ENCODE measurements around the gene PRKD2.
A peak's percentile ranks its signal among the peaks of the same experiment; 100 is the strongest.

PRKD2 gene

DNA sequence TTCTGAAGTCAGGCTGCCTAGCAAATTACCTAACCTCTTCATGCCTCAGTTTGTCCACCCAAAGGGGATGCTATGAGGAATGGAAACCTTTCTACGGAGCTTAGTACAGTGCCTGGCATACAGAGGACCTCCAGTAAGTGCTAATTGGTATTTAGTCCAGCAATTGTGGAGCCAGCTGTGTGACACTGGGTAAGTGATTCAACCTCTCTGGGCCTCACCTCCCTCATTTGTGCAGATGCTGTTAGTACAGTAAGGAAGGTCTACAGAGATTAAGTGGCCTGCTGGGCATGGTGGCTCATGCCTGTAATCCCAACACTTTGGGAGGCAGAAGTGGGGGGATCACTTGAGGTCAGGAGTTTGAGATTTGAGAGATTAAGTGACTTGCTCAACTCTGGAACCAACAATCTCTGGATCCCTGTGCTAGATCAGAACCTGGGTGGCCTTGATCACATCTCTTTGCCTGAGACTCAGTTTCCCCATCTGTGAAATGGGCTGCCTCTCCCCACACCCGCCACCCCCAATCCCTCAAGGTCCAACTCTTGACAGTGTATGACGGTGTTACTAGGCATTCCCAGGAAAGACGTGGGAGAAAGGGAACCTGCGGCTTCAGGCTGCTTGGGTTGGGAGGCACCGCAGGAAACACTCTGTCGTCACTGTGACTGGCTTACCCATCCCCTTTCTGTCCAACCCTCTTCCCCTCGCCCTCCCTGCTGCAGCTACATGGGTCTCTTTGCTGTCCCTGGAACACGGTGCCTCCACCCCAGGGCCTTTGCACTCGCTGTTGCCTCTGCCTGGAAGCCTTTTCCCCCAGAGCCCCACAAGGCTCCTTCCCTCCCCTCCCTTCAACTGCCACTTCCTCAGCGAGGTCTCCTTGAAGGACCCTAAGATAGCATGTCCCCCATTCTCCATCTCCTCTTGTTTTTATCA lies 18.3 kb downstream of the PRKD2 start:
- DNase-seq: no peak

DNA sequence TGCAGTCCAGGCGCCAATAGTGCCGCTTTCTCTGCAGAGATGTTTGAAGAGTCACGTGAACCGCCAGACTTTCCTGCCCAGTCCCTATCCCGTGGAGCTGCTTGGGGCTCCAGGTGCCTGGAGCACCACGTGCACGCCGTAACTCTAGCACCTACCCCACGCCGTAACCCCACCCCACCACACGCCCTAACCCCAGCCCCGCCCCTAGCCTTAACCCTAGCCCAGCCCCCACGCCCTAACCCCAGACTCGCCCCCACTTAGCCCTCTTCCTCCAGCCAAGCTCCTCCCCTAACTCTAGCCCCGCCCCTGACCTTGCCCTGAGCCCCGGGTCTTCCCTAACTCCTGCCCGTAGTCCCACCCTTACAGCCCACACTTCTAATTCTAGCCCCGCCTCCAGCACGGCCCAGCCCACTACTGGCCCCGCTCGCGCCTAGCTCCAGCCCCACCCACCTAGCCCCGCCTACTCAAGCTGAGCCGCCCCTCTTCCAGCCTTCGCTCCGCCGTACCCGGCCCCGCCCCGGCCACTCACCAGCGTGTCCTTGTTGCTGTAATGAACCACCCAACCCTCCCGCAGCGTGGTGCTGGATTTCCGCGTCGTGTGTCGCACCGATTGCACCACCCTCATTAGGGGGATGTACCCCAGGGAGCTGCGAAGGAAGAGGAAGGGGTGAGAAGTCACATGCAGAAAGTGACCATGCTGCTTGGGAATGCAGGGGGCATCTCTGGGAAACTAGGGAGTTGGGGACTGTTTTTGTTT lies 19.5 kb downstream of the PRKD2 start:
- DNase-seq: peak; percentile 91

DNA sequence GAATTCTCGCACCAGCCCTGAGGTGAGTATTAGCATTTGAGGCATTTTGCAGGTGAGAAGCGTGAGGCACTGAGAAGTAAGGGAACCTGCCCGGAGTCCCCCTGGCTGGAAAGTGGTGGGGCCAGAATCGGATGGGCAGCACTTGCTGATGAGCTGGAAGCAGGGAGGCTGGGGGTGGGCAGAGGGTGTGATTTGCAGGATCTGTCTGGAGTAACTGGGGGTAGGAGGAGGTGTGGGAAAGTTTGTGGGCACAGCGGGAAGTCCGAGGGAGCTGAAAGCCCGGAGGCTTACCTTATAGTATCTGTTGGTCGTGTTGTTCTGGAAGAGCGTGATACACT lies 20.1 kb downstream of the PRKD2 start:
- no peak for DNase-seq

DNA sequence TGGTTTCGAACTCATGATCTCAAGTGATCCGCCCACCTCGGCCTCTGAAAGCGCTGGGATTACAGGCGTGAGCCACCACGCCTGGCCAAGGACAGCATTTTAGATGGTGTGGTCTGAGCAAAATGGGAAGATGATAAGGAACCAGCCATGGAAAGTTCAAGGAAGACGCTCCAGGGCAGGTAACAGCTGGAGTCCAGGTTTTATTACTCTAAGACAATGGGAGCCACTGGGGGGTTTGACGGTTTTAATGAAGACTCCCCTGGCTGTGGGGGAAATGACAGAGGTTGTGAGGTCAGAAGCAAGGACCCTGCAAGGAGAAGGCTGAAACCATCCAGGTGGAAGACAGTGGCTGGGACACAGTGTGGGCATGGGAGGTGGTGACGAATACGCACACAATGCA lies 20.9 kb downstream of the PRKD2 start:
- no peak for DNase-seq

DNA sequence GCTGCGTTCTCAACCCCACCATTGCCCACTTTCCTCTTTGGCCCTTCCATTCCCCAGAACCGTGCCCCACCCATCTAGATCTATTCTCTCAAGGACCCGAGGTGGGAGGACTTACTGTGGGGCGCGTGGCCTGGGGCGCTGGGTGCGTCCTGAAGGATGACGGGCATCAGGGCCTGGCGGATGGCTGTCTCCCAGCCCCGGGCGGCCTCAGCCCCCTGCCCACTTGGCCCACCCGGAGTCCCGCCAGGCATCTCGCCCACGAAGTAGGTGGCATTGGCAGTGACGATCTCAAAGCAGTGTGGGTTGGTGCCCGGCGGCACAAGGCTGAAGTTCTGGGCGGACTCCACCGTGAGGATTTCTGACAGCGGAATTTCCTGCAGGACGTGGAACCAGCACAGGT lies 23.2 kb downstream of the PRKD2 start:
- DNase-seq: no peak

DNA sequence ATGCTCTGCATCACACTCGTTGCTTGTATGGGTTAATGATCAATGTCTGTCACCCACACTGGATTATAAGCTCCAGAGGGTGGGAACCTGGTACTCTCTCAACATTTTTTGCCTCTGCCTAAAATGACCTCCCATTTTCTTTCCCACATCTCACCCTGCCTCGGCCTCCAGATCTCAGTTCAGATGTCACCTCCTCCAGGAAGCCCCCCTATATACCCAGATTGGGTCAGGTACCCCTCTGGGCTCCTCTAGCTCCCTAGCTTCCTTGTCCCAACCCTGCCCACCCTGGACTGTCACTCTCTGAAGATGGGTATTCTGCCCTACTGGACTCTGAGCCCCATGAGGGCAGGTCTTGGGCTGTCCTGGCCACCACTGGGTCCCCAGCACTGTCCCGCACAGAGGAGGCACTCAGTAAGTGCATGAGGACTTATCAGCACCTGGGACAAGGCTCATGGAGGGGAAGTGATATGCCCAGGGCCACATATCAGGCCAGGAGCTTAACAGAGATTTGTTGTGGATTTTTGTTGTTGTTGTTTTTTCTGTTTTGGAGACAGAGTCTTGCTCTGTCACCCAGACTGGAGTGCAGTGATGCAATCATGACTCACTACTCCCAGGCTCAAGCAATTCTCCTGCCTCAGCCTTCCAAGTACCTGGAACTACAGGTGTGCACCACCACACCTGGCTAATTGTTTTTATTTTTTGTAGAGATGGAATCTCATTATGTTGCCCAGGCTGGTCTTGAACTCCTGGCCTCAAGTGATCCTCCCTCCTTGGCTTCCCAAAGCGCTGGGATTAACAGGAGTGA lies 23.8 kb downstream of the PRKD2 start:
- DNase-seq: no peak

DNA sequence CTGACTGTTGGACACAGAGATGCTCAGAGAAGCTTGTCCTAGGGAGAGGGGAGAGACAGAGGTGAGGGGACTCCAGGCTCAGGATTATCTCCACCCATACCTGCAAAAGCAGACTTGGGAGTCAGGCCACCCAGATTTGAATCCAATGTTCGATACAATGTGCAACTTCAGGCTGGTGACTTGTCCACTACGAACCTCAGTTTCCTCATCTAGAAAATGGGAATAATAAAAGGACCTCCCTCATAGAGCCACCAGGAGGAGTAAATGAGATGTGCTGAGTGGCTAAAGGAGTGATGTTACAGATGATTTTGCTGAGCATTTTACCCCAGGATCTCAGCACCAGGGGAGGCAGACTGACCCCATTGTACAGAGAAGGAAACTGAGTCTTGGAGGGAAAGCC lies 25.0 kb downstream of the PRKD2 start:
- no peak for DNase-seq

DNA sequence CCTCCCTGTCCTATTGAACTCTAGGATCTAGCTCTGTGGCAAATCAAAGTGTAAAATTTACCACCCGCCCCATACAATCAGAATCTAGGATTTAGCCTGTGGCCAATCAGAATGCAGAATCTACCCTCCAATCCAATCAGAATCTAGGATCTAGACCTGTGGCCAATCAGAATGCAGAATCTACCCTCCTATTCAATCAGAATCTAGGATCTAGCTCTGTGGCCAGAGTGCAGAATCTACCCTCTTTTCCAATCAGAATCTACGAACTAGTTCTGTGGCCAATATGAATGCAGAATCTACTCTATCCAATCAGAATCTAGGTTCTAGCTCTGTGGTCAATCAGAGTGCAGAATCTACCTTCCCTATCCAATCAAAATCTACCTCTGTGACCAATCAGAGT lies 25.8 kb downstream of the PRKD2 start:
- DNase-seq: no peak

DNA sequence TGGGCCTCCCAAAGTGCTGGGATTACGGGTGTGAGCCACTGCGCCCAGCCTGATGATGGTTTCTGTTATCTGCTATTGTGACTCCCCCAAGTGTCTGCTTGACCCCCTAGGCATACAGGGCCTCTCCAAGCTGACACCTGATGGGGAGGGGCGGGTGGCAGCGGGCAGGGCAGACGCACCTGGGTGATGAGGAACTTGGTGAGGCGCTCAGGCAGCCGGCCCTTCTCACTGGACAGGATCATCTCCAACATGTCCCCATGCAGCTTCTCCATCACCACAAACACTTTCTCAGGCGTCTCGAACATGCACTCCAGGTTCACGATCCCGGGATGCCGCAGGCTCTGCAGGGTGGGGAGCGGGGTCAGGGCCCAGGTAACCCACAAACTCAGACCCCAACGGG lies 27.6 kb downstream of the PRKD2 start:
- no peak for DNase-seq

DNA sequence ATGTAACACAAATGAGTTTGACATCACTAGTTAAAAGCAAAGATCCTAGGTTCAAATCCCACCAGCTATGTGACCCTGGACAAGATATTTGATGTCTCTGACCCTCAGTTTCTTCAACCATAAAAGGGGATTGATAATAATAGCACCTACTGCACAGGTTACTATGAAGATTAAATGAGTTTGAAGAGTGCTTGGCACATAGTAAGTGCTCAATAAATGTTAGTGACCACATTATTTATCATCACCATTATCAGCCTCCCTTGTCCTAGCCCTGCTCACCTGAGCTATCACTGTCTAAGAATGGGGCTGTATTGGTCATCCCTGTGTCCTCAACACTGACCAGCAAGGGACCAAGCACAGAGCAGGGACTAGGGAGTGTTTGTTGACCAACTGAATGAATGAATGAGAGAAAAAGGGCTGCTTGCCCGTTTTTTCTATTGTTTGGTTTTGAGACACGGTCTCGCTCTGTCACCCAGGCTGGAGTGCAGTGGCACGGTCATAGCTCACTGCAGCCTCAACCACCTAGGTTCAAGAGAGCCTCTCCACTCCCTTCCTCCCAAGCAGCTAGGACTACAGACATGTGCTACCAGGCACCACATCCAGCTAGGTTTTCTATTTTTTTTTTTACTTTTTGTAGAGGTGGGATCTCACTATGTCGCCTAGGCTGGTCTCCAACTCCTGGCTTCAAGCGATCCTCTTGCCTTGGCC lies 29.3 kb downstream of the PRKD2 start:
- no peak for DNase-seq

DNA sequence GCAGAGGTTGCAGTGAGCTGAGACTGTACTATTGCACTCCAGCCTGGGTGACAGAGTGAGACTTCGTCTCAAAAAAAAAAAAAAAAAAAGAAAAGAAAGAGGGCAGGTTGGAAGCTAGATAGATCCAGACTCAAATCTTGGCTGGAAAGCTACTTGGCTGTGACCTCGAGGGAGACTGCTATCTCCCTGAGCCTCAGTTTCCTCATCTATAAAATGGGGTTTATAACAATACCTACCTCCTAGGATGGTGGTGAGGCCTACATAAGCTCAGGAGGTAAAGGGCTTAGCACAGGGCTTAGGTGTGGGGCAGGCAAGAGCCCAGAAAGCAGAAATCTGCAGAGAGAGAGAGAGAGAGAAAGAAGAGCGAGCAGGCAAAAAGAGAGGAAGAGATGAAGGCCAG lies 31.7 kb downstream of the PRKD2 start:
- no peak for DNase-seq

DNA sequence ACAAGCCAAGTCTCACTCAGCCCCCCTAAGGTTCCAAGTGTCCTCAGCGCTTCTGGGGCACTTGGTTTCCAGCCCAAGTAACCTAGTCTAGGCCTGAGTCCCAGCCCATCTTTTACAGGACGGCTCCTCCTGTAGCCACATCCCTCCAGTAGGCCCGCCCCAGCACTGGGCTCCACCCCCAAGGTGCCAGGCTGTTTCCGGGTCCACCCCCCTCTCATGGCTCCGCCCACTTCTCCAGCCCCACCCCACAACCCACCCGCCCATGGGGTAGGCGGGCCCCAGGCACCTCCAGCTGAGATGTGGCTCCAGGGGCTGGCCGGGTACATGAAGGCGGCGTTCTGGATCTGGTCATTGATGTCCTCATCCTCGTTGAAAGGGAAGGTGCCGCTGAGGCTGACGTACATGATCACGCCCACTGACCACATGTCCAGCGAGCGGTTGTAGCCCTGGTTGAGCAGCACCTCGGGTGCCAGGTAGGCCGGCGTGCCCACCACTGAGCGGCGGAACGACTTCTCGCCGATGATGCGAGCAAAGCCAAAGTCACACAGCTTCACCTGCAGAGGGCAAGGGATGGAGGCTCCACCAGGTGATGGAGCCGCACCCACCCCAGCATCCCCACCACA lies 38.7 kb downstream of the PRKD2 start:
- DNase-seq: peak; percentile 40

DNA sequence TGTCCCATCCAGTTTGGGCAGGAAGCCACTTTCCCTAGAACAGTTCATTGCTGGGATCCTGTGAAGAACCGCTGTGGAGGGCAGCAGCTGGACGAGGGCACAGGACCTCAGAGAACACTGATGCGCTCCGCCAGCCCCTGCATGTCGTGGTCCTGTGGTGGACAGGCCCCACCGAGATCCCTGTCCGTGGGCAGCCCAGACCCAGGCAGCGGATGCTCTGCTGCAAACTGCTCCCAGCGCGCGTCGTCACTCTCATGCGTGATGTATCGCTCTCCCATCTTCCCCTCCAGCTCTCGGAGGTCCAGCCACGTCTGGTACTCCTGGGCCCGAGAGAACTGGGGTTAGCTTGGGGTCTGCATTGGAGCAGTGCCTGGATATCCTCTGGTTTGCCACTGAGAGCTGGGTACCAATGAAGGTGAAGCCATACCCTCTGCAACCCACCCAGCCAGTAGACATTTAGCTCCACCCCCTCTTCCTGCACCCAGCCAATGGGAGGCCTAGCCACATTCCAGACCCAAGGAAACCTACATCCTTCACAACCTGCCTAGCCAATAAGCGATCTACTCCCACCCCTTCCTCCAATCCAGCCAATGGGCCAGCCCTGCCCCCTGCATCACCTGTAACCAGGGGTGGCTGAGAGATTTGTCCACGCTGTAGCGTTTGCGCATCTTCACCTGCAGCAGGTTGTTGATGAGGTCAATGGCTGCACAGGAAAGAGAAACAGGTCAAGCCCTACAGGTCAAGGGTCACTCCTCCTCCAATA lies 42.3 kb downstream of the PRKD2 start:
- DNase-seq: no peak

DNA sequence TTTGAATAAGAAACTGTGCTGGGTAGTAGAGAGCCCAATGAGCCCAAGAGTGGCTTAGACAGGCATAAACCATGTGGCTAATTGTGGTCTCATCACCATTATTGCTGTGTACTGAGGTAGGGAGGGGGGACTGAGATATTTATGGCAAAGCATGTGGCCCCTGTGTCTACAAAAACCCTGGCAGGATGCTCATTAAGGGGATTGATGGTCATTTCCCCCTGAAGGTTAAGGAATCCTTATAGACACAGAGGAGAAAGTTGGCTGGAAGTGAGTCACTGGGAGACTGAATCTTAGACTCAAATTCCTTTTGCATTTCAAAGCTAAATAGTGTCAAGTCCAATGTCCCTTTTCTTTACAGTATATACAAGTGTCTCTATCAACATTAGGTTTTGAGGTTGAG lies 46.1 kb downstream of the PRKD2 start:
- no peak for DNase-seq

DNA sequence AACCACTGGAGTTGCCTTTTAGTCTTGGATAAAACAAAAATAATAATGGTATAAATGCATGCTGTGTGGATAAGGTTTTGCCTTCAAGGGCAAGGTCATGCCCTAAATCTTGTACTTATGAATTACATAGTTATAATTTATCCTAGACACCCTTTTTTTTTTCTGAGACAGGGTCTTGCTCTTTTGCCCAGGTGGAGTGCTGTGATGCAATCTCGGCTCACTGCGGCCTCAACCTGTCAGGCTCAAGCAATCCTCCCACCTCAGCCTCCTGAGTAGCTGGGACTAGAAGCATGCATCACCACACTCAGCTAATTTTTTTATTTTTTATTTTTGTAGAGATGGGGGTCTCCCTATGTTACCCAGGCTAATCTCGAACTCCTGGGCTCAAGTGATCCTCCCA lies 48.3 kb downstream of the PRKD2 start:
- DNase-seq: no peak

DNA sequence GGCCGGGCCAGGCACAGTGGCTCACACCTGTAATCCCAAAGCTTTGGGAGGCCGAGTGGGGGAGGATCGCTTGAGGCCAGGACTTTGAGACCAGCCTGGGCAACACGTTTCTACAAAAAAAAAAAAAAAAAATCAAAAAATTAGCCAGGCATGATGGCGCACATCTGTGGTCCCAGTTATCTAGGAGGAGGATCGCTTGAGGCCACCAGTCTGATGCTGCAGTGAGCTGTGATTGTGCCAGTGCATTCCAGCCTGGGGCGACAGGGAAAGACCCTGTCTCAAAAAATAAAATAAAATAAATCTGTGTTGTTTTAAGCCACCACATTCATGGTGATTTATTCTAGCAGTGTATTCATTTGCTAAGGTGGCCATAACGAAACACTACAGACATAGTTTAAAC lies 51.8 kb downstream of the PRKD2 start:
- no peak for DNase-seq

DNA sequence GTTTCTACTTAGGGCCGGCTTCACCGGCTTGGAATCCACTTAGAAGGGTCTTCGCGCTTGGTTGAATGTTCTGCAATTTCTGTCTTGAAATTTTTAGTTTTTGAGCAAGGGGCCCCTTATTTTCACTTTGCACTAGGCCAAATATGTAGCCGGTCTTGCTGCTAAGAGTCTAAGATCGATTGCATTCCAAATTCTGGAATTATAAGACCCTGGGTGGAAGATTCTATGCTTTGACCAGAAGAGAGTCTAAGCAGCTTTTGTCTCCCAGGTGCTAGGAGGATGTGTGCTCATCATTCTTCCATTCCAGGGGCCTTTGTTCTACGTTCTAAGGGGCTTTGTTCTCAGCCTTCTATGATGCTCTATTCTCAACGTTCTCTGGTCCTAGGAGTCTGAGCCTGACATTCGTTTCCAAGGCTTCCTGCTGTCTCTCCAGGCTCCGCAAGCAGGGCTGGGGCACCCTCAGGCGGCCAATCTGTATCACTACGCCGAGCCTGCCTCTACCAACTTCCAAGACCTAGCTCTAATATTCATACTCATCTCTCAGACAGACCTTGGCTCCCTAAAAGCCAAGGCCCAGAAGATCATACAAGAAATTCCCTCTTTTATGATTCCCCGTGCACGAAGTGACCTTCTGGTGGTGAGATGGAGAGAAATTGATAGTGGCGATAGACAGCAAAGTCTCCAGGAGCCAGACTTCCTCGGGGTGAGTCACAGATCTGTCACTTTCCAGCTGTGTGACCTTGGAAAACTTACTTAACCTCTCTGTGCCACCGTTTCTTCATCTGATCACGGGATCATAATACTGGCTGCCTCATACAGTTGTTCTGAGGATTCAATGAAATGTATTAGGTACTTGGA lies 55.0 kb downstream of the PRKD2 start:
- peak; percentile 93 for DNase-seq

DNA sequence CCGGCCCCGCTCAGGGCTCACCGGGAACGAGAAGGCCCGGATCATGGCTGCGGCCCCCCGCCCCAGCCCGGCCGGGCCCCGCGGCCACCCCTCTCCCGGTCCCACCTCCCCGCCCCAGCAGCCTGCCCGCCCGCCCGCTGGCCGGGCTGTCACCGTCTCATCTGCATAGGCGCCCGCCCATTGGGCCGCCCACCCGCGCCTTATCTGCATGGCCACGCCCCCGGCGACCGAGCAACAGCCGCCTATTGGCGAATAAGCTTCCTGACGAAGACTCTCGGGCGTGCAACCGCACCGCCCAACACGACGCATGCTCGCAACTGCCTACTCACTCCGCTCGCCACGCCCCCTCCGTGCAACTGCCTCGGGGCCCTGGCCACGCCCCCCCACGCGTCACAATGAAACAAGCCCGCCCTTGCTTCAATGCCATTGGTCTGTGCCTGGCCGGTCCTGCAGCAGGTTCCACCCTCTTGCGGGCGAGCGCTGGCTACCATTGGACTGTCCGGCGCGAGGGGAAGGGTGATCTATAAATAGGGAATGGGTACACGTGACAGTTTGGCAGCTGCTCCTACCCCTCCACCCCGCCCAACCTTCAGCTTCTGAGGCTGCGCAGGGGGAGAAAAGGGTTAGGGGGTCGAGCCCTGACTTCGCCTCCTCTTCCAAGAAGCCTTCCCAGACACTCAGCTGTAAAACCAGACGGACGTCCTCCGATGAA lies 55.7 kb downstream of the PRKD2 start, which contains the start of gene DACT3:
Gene DACT3 (minus strand): TSS at position 163 of the 712 bp plus-strand sequence. CDS start 118 bp downstream, at position 45.
- peak; percentile 100 for DNase-seq

DNA sequence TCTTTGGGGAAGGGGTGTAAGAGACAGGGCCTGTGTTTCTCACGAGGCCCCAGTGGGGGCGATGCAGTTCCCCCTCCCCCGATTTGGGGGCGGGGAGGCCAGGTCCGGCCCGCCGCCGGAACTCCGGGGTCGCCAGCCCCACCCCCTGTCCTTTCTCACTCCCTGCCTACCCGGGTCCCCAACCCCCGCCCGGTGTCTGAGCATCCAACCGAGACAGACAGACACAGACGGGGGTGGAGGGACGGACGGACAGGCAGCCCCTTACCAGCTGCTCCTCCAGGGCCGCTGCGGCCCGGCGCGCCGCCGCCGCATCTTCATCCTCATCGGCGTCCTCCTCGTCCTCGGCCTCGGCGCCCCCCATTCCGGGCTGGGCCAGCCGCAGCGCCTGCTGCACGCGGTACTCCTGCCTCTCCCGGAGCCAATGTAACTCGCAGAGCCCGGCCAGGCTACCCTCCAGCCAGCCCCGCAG lies 56.3 kb downstream of the PRKD2 start:
- DNase-seq: no peak
